HUDEP-2 (cell line): Measurements from ENCODE around the gene ATIC.
A peak's percentile ranks its signal among the peaks of the same experiment; 100 is the strongest.

Experiments used
- DNase-seq, 76 experiments: peaks; one replicate each; lab custom pipeline; 2025; ENCODE audit not compliant: unreplicated experiment in 76 of 76; lab: John Stamatoyannopoulos, UW

The ATIC gene

GRCh38 chr2:215311625-215312396 is at the start of gene ATIC:
Gene ATIC, plus strand, starts transcription at chr2:215312059. Its CDS starts 84 bp downstream, at chr2:215312143.
- peak; percentile 13 to 93 (median 88) for DNase-seq

GRCh38 chr2:215262303-215262702 is 49.6 kb upstream of the ATIC start:
- DNase-seq = no peak

GRCh38 chr2:215262741-215263362 is 49.0 kb upstream of the ATIC start:
- DNase-seq = no peak

DNA sequence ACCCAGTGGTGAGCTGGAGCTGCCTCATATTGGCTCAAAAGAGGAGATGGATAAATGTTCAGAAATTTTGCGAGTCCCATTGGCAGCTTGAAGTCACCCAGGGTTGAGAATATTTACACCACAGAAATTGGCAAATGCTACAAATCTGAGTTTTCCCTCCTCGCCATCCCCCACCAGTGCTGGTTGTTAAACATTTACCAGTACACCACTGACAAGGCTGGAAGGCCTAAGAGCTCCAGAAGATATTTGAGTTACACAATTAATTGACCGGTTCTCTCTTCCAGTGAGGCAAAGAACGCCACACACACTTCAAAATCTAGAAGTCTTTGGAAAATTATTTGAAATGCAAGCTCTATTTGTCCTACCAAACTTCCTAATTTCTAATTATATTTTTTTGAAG is 47.5 kb upstream of the ATIC start:
- no peak for DNase-seq

GRCh38 chr2:215269397-215270117 is 42.3 kb upstream of the ATIC start:
- DNase-seq = peak in 44 of 76 experiments; percentile 4 to 57 (median 31)

DNA sequence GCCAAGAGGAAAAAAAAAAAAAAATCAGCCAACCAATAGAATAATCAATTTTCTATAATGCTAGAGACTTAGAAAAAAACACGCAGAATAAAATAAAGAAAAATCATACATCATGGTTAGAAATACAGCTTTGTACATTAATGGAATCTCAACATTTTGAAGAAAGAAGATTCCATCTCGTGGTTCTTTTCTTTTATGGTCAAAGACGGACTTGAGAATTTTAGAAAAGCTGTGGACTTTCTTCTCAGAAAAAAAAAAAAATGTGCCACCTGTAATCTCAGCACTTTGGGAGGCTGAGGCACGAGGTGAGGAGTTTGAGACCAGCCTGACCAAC is 41.8 kb upstream of the ATIC start:
- no peak for DNase-seq

- DNase-seq = no peak
These were observed 40.4 kb upstream of the ATIC start for GRCh38 chr2:215271446-215271845.

DNA sequence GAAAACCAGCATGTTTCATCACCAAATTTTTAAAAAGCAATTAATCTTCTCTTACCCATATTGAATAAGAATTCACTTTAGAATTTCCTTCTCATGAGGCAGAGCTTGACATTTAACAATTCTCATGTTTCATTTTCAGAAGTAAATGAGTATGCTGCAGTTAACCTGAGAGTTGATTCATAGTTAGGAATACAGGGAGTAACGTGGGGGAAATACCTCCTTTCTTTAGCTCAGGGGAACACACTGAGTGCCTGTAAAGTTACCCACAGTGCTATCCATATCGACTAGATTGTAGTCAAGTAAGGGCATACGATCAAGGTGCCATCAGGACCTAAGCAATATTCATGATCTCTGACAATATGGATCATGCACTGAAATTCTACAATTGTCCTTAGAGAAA is 38.9 kb upstream of the ATIC start:
- DNase-seq = no peak

GRCh38 chr2:215274829-215275228 is 37.0 kb upstream of the ATIC start:
- no peak for DNase-seq

- no peak for DNase-seq
These were observed 36.0 kb upstream of the ATIC start for GRCh38 chr2:215275824-215276223.

DNA sequence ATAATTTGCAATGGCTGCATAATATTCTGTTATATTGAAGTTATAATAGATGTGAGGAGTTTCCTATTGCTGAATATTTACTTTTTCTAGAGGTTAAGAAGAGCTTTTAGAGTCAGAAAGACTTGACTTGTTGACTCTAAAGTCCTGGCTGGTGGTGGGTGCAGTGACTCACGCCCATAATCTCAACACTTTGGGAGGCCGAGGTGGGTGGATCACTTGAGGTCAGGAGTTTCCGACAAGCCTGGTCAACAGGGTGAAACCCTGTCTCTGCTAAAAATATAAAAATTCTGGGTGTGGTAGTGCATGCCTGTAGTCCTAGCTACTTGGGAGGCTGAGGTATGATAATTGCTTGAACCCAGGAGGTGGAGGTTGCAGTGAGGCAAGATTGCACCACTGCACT is 33.9 kb upstream of the ATIC start:
- DNase-seq = peak in 19 of 76 experiments; percentile 2 to 63 (median 29)

- DNase-seq = peak in 2 of 76 experiments; percentile 7 to 9
These were observed 31.5 kb upstream of the ATIC start for GRCh38 chr2:215280326-215280725.

- no peak for DNase-seq
These were observed 28.6 kb upstream of the ATIC start for GRCh38 chr2:215283221-215283620.

DNA sequence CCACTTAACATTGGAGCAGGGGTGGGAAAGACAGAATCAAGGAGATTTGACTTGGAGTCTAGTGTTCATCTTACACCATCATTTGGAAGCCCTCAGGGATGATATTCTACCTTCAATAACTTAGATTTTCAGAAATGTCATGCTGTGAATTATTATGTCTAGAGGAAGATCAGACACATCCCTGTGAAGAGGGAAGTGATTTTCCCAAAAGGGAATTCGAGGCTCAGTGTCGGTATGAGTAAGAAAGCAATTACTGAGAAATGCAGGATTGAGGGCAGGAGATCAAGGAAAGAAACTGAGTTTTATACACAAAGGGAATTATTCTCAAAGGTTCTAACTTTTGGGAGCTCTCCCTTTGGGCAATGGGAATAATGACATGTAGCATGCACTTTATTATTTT is 25.6 kb upstream of the ATIC start:
- no peak for DNase-seq

- peak in 35 of 76 experiments; percentile 1 to 72 (median 35) for DNase-seq
These were observed 23.6 kb upstream of the ATIC start for GRCh38 chr2:215288112-215288815.

DNA sequence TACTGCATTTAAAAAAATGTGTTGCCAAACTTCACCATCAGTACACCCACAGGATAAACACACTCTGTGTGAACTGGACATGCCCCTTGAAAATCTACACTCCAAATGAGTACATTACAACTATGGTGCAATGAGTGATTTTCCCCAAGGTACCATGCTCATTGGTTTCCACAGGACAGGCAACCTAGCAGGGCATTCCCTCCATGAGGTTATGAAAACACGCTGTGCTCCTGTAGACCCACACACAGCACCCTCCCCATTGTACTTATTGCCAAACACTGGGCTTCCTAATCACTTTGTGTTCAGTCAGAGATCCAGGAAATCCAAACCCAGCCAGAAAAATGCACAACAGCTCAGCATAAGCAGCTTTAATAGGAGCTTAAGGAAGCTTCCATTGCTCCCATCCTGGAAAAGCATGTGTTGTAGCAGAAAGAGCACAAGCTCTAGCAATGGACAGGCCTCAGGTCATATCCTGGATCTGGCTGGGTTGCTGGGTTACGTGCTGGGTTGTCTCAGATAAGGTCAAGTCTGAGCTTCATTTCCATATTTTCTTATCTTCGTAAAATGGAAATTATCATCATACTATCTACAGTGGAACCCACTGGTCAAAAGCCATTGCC is 20.8 kb upstream of the ATIC start:
- no peak for DNase-seq

- DNase-seq = no peak
These were observed 18.0 kb upstream of the ATIC start for GRCh38 chr2:215293879-215294278.

DNA sequence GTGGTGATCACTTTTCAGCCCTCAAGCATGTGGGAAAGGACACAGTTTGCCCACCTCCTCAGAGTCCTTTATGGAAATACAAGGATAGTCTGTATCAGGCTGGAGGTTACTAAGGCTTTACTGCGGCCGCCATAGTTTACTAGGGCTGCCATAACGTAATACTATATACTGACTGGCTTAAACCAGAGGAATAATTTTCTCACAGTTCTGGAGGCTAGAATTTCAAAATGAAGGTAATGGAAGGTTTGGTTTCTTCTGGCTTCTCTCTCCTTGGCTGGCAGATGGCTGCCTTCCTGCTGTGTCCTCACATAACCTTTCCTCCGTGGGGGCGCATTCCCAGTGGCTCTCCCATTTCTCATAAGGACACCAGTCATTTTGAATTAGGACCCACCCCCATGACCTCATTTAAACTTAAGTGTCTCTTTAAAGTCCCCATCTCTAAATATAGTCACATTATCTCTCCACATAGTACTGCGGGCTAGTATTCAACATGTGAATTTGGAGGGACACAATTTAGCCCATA is 12.5 kb upstream of the ATIC start:
- no peak for DNase-seq

GRCh38 chr2:215301994-215302393 is 9.9 kb upstream of the ATIC start:
- DNase-seq = no peak

DNA sequence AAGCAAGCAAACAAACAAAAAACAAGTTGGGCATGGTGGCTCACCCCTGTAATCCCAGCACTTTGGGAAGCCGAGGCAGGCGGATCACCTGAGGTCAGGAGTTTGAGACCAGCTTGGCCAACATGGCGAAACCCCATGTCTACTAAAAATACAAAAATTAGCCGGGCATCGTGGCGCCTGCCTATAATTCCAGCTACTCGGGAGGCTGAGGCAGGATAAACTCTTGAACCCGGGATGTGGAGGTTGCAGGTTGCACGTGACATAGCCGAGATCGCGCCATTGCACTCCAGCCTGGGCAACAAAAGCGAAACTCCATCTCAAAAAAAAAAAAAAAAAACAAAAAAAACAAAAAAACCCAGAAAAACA is 617 bp upstream of the ATIC start:
- DNase-seq = peak in 12 of 76 experiments; percentile 2 to 39 (median 20)

- no peak for DNase-seq
These were observed 1.4 kb downstream of the ATIC start for GRCh38 chr2:215313255-215313613.
